ENCODE measurements around the gene KLF3. TPM values are rescaled to one million over a fixed set of nuclear protein-coding genes. Genes with fewer than 3 reads are reported as not detected.

The KLF3 gene
- total RNA-seq, 2 experiments from 2014 or later = 203 to 204 TPM

GRCh38 chr4:38699112-38699511, 35.1 kb downstream of the KLF3 start:
- Mint-ChIP-seq H3K4me1 (ENCODE audit: low read depth) (peaks cover 22% of the 10 kb centered on the region), H3K4me3 (no peak overlapping the region), H3K27me3 (no peaks in the 10 kb centered on the region), H3K36me3 (ENCODE audit: low read depth) (peaks cover 53% of the 10 kb centered on the region), H3K27ac (peak overlapping the region; percentile 62), H3K9me3 (no peaks in the 10 kb centered on the region)
- H3K27ac ChIP-seq (ENCODE audit: low read depth in 1 of 2, low read length in 2 of 2) = no peak overlapping the region
- DNase-seq (no peak), ATAC-seq (ENCODE audit: poor library complexity) (no peak)
- TF ChIP-seq CTCF (IDR thresholded peaks at IDR 0.05) = no peak
- no peak overlapping the region for H3K4me3 ChIP-seq (ENCODE audit: low read length)
- no peaks in the 10 kb centered on the region for H3K9me3 ChIP-seq (ENCODE audit: control insufficient read depth in 1 of 2, insufficient read depth in 1 of 2, low read length in 2 of 2)
- H3K36me3 ChIP-seq (ENCODE audit: insufficient read depth, low read length) = peaks cover 46% of the 10 kb centered on the region
- intact Hi-C loops (cut with DNase I, micrococcal nuclease) = no loop called here
- ChIA-PET POLR2A (interaction anchor here (0.7 kb wide), 1 partner anchor 202 kb away, joined by 3 read pairs; no protein-coding TSS in a partner anchor), CTCF (interaction anchor here (0.9 to 1.0 kb wide), 2 partner anchors 32 to 380 kb away, joined by 3 to 4 read pairs; no protein-coding TSS in a partner anchor)
- H3K4me1 ChIP-seq (ENCODE audit: insufficient read depth, low read length) = no peaks in the 10 kb centered on the region
- no peaks in the 10 kb centered on the region for H3K27me3 ChIP-seq (ENCODE audit: control insufficient read depth in 1 of 2, insufficient read depth in 2 of 2, low read length in 2 of 2)

- ChIA-PET POLR2A (interaction anchor here (0.5 to 1.1 kb wide), 2 partner anchors 384 to 555 kb away, joined by 3 read pairs; no protein-coding TSS in a partner anchor), CTCF (interaction anchor here (1.3 to 1.6 kb wide), 2 partner anchors 27 to 524 kb away, joined by 3 read pairs; no protein-coding TSS in a partner anchor)
- Mint-ChIP-seq H3K27me3 (no peaks in the 10 kb centered on the region), H3K4me3 (no peak overlapping the region), H3K27ac (no peak overlapping the region), H3K36me3 (ENCODE audit: low read depth) (peaks cover 8% of the 10 kb centered on the region), H3K4me1 (ENCODE audit: low read depth) (peaks cover 25% of the 10 kb centered on the region), H3K9me3 (no peaks in the 10 kb centered on the region)
- no peak overlapping the region for H3K4me3 ChIP-seq (ENCODE audit: low read length)
- no peak for ATAC-seq (ENCODE audit: poor library complexity)
- no peaks in the 10 kb centered on the region for H3K27me3 ChIP-seq (ENCODE audit: control insufficient read depth in 1 of 2, insufficient read depth in 2 of 2, low read length in 2 of 2)
- H3K4me1 ChIP-seq (ENCODE audit: insufficient read depth, low read length) = no peaks in the 10 kb centered on the region
- H3K9me3 ChIP-seq (ENCODE audit: control insufficient read depth in 1 of 2, insufficient read depth in 1 of 2, low read length in 2 of 2) = no peaks in the 10 kb centered on the region
- peaks cover 2% of the 10 kb centered on the region for H3K36me3 ChIP-seq (ENCODE audit: insufficient read depth, low read length)
- H3K27ac ChIP-seq (ENCODE audit: low read depth in 1 of 2, low read length in 2 of 2) = no peak overlapping the region
- intact Hi-C loops (cut with DNase I, micrococcal nuclease) = no loop called here
- DNase-seq = no peak
- no peak for TF ChIP-seq CTCF (IDR thresholded peaks at IDR 0.05)
These were observed 39.6 kb downstream of the KLF3 start for GRCh38 chr4:38703635-38704034.

- H3K27me3 ChIP-seq (ENCODE audit: control insufficient read depth in 1 of 2, insufficient read depth in 2 of 2, low read length in 2 of 2) = no peaks in the 10 kb centered on the region
- CTCF ChIA-PET = interaction anchor here (0.8 to 1.6 kb wide), 4 partner anchors 26 to 525 kb away, joined by 3 read pairs; no protein-coding TSS in a partner anchor
- H3K9me3 ChIP-seq (ENCODE audit: control insufficient read depth in 1 of 2, insufficient read depth in 1 of 2, low read length in 2 of 2) = no peaks in the 10 kb centered on the region
- no peak overlapping the region for H3K27ac ChIP-seq (ENCODE audit: low read depth in 1 of 2, low read length in 2 of 2)
- no peak overlapping the region for H3K27ac Mint-ChIP-seq
- no peaks in the 10 kb centered on the region for H3K36me3 Mint-ChIP-seq (ENCODE audit: low read depth)
- DNase-seq (no peak), ATAC-seq (ENCODE audit: poor library complexity) (no peak)
- no peak for TF ChIP-seq CTCF (IDR thresholded peaks at IDR 0.05)
- POLR2A ChIA-PET = interaction anchor here (1.1 to 2.1 kb wide), 2 partner anchors 10 to 13 kb away, joined by 4 to 6 read pairs; no protein-coding TSS in a partner anchor
- intact Hi-C loops (cut with DNase I, micrococcal nuclease) = no loop called here
- no peaks in the 10 kb centered on the region for H3K27me3 Mint-ChIP-seq
- H3K4me3 Mint-ChIP-seq = no peak overlapping the region
- no peak overlapping the region for H3K4me3 ChIP-seq (ENCODE audit: low read length)
- no peaks in the 10 kb centered on the region for H3K9me3 Mint-ChIP-seq
- peaks cover 25% of the 10 kb centered on the region for H3K4me1 Mint-ChIP-seq (ENCODE audit: low read depth)
- no peaks in the 10 kb centered on the region for H3K4me1 ChIP-seq (ENCODE audit: insufficient read depth, low read length)
- H3K36me3 ChIP-seq (ENCODE audit: insufficient read depth, low read length) = no peaks in the 10 kb centered on the region
These were observed 40.7 kb downstream of the KLF3 start for GRCh38 chr4:38704622-38705154.

Measured in CD4-positive, alpha-beta T cell (primary cell).